Measurements from ENCODE around the gene LRP2. TPM values are rescaled to one million over a fixed set of nuclear protein-coding genes. Genes with fewer than 3 reads are reported as not detected.

The LRP2 gene
- total RNA-seq, 1 donor from 2014 or later, result 54.2 TPM

GRCh38 chr2:169210917-169211316 lies 151.4 kb downstream of the LRP2 start:
- no peaks in the 10 kb centered on the region for H3K9me3 Mint-ChIP-seq
- no peaks in the 10 kb centered on the region for H3K27me3 Mint-ChIP-seq (ENCODE audit: low read depth)
- H3K36me3 Mint-ChIP-seq, result peaks cover 15% of the 10 kb centered on the region
- no peaks in the 10 kb centered on the region for H3K4me1 Mint-ChIP-seq
- H3K4me3 Mint-ChIP-seq, result no peak overlapping the region
- no peak for TF ChIP-seq CTCF (IDR thresholded peaks at IDR 0.05; ENCODE audit: unreplicated experiment)
- DNase-seq (ENCODE audit: low spot score in 2 of 2, unreplicated experiment in 2 of 2), result no peak
- no peak overlapping the region for H3K27ac Mint-ChIP-seq

GRCh38 chr2:169208026-169208425 lies 154.3 kb downstream of the LRP2 start:
- no peaks in the 10 kb centered on the region for H3K27me3 Mint-ChIP-seq (ENCODE audit: low read depth)
- TF ChIP-seq CTCF (IDR thresholded peaks at IDR 0.05; ENCODE audit: unreplicated experiment), result no peak
- H3K9me3 Mint-ChIP-seq, result no peaks in the 10 kb centered on the region
- no peak for DNase-seq (ENCODE audit: low spot score in 2 of 2, unreplicated experiment in 2 of 2)
- no peaks in the 10 kb centered on the region for H3K4me1 Mint-ChIP-seq
- no peak overlapping the region for H3K4me3 Mint-ChIP-seq
- H3K27ac Mint-ChIP-seq, result no peak overlapping the region
- peaks cover 24% of the 10 kb centered on the region for H3K36me3 Mint-ChIP-seq

GRCh38 chr2:169205176-169205575 lies 157.2 kb downstream of the LRP2 start:
- Mint-ChIP-seq H3K36me3 (peaks cover 33% of the 10 kb centered on the region), H3K4me1 (no peaks in the 10 kb centered on the region), H3K27me3 (ENCODE audit: low read depth) (no peaks in the 10 kb centered on the region), H3K9me3 (no peaks in the 10 kb centered on the region), H3K4me3 (no peak overlapping the region), H3K27ac (no peak overlapping the region)
- TF ChIP-seq CTCF (IDR thresholded peaks at IDR 0.05; ENCODE audit: unreplicated experiment), result no peak
- no peak for DNase-seq (ENCODE audit: low spot score in 2 of 2, unreplicated experiment in 2 of 2)

DNA sequence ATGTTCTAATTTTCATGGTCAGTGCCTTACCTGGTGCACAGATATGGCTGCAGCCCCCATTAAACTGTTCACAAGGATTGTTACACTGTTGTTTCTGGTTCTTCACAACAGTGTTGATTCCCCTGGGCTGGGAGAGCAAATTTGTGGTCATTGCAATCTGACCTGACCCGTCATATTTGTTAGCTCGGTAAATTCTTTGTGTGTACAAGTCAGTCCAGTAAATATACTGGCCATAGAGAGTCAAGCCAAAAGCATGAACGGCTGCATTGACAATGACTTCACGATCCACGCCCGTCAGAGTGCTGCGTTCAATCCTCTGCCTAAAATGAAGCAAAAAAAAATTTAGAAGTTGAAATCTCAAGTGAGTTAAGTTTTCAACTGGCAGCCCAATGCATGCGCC lies 158.4 kb downstream of the LRP2 start:
- Mint-ChIP-seq H3K4me1 (no peaks in the 10 kb centered on the region), H3K27me3 (ENCODE audit: low read depth) (no peaks in the 10 kb centered on the region), H3K36me3 (peaks cover 28% of the 10 kb centered on the region), H3K9me3 (no peaks in the 10 kb centered on the region), H3K27ac (no peak overlapping the region), H3K4me3 (no peak overlapping the region)
- no peak for TF ChIP-seq CTCF (IDR thresholded peaks at IDR 0.05; ENCODE audit: unreplicated experiment)
- no peak for DNase-seq (ENCODE audit: low spot score in 2 of 2, unreplicated experiment in 2 of 2)

DNA sequence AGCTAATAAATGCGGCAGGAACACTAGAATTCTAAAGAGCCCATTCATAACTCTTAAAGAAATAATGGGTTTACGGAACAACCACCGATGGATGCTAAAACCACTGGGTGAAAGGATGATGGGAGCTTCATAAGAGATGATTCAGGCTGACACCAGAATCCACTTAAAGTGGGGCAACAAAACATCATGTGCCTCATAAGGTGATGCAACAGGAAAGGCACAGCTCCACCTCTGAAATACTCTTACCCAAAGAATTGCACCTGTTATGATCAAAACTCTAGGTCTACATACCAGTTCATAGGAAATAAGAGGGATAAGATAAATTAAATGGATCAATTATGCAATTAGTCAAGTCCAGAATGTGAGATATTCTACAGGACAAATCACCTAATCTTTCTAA lies 161.6 kb downstream of the LRP2 start:
- Mint-ChIP-seq H3K27ac (no peak overlapping the region), H3K27me3 (ENCODE audit: low read depth) (no peaks in the 10 kb centered on the region), H3K9me3 (no peaks in the 10 kb centered on the region), H3K4me3 (no peak overlapping the region), H3K4me1 (no peaks in the 10 kb centered on the region), H3K36me3 (peaks cover 26% of the 10 kb centered on the region)
- no peak for DNase-seq (ENCODE audit: low spot score in 2 of 2, unreplicated experiment in 2 of 2)
- no peak for TF ChIP-seq CTCF (IDR thresholded peaks at IDR 0.05; ENCODE audit: unreplicated experiment)

DNA sequence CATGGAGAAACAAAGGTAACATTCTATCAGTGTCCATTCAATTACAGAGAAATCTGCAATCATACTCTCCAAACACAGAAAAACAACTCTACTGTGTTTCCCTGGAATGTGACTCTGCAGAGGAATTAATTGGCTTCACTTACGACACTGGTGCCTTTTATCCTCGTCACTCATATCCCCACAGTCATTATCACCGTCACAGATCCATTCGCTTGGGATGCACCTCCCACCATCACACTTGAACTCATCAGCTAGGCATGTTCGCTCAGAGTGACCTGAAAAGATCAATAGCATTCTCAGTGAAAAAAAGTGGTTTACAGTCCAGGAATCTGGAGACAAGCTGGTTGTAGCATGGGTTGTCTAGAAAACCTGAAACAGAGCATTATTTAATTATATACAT lies 168.7 kb downstream of the LRP2 start:
- no peaks in the 10 kb centered on the region for H3K4me1 Mint-ChIP-seq
- H3K9me3 Mint-ChIP-seq, result no peaks in the 10 kb centered on the region
- no peak for DNase-seq (ENCODE audit: low spot score in 2 of 2, unreplicated experiment in 2 of 2)
- H3K4me3 Mint-ChIP-seq, result no peak overlapping the region
- no peak overlapping the region for H3K27ac Mint-ChIP-seq
- H3K27me3 Mint-ChIP-seq (ENCODE audit: low read depth), result no peaks in the 10 kb centered on the region
- H3K36me3 Mint-ChIP-seq, result peaks cover 10% of the 10 kb centered on the region
- no peak for TF ChIP-seq CTCF (IDR thresholded peaks at IDR 0.05; ENCODE audit: unreplicated experiment)

All from mesothelial cell of epicardium (in vitro differentiated cells).